ENCODE results near the gene STEAP1B.

- TF ChIP-seq CTCF (IDR thresholded peaks at IDR 0.05; ENCODE audit: low read depth, low read length, missing input control) (no peak), YY1 (IDR thresholded peaks at IDR 0.05) (no peak), MAX (IDR thresholded peaks at IDR 0.05) (no peak), EGR1 (IDR thresholded peaks at IDR 0.05; ENCODE audit: low read depth in 2 of 2) (no peak), REST (IDR thresholded peaks at IDR 0.05) (no peak), RAD21 (IDR thresholded peaks at IDR 0.05) (no peak), GABPA (IDR thresholded peaks at IDR 0.05 in 1 of 2, conservative IDR thresholded peaks at IDR 0.05 in 1 of 2) (no peak), JUND (IDR thresholded peaks at IDR 0.05) (no peak), TAF1 (conservative IDR thresholded peaks at IDR 0.05) (no peak), SP1 (IDR thresholded peaks at IDR 0.05) (no peak)
Measured at GRCh38 chr7:22442882-22443369, 57.1 kb downstream of the STEAP1B start.

Data from liver (tissue), 3 donors.